Gastrocnemius medialis (tissue), 4 donors: Measurements from ENCODE around the gene GRIA2.

Experiments used
- CTCF ChIP-seq, 5 experiments: fragments of 450-650 bp in 3 of 5; fragments of 200-600 bp in 2 of 5; sonication (generic) in 2 of 5; IDR thresholded peaks in 4 of 5; conservative IDR thresholded peaks in 1 of 5; 1 replicate in 4 of 5; 2 replicates in 1 of 5; pipeline ENCODE4 v1.5.1; 2016 to 2019; ENCODE audit warnings: antibody characterized with exemption in 5 of 5, mild to moderate bottlenecking in 3 of 5, moderate library complexity in 3 of 5
- POLR2A ChIP-seq, 2 donors: fragments of 450-650 bp; IDR thresholded peaks; one replicate each; pipeline ENCODE4 v1.6.1; 2017; ENCODE audit warnings: antibody characterized with exemption in 2 of 2, mild to moderate bottlenecking in 2 of 2, moderate library complexity in 2 of 2

- TF ChIP-seq CTCF (IDR thresholded peaks at IDR 0.05 in 4 of 5, conservative IDR thresholded peaks at IDR 0.05 in 1 of 5) (no peak), POLR2A (IDR thresholded peaks at IDR 0.05) (no peak)
These were observed 5.5 kb downstream of the GRIA2 start for GRCh38 chr4:157226035-157226434.
